H1 (cell line): Measurements from ENCODE around the gene TDRD5. TPM values are rescaled to one million over a fixed set of nuclear protein-coding genes. Genes with fewer than 3 reads are reported as not detected.

Experiments used
- CEBPB ChIP-seq: IDR thresholded peaks from 2 replicates; pipeline ENCODE4 v1.6.1; 2012; ENCODE audit warnings: low read depth, low read length
- CTCF ChIP-seq, 3 experiments: IDR thresholded peaks; 1 replicate in 2 of 3; 2 replicates in 1 of 3; pipeline versions ENCODE4 v1.5.1 to v1.6.1; 2011; ENCODE audit warnings: low read length in 3 of 3, mild to moderate bottlenecking in 3 of 3, inconsistent platforms in 2 of 3, low read depth in 1 of 3, moderate library complexity in 1 of 3; ENCODE audit not compliant: insufficient read depth in 1 of 3; ENCODE audit errors: control extremely low read depth in 1 of 3
- EGR1 ChIP-seq: IDR thresholded peaks from 2 replicates; pipeline ENCODE4 v1.6.1; 2011; ENCODE audit warnings: low read depth, low read length, borderline replicate concordance
- KDM4A ChIP-seq: IDR thresholded peaks from one replicate; pipeline ENCODE4 v1.7.1; 2012; ENCODE audit warnings: low read depth, mild to moderate bottlenecking, moderate library complexity, low read length, inconsistent platforms; ENCODE audit not compliant: severe bottlenecking
- USF2 ChIP-seq: IDR thresholded peaks from 2 replicates; pipeline ENCODE4 v1.6.1; 2011; ENCODE audit warnings: low read length, improper control_type of control experiment
- polyA plus RNA-seq, 7 experiments: library from polyadenylated mRNA; depleted of rRNA in 3 of 7; stranded (reverse) in 5 of 7; unstranded in 2 of 7; fragments of >200 nt in 5 of 7; fragments of 200-250 nt in 2 of 7; gene quantifications; 1 replicate in 5 of 7; 2 replicates in 1 of 7; 4 replicates in 1 of 7; pipeline versions ENCODE4 v1.2.1 to v1.2.3, GENCODE V29; 2011 to 2013; ENCODE audit warnings: missing spikeins in 2 of 7, mixed read lengths in 2 of 7
- total RNA-seq: library from RNA; stranded (reverse); fragmentation: NEBNext Ultra II Directional; extraction: Animal tissue kit (Norgen Biotek cat#: 25700); gene quantifications from 2 replicates; pipeline ENCODE4 v1.2.1, GENCODE V29; 2021
- TF ChIP-seq, protein P1 (sequence below): fragments of 300-600 bp; sonication (generic); IDR thresholded peaks from 2 replicates; pipeline ENCODE4 v1.7.1; 2012; ENCODE audit warnings: low read length, moderate library complexity, mild to moderate bottlenecking, inconsistent platforms; ENCODE audit not compliant: insufficient replicate concordance

The TDRD5 gene
- total and polyA plus RNA-seq, 2 of the 8 experiments (the other 6 are each of a cell fraction or from before 2014, with no cell fraction given): 0.53 to 1.4 TPM

DNA sequence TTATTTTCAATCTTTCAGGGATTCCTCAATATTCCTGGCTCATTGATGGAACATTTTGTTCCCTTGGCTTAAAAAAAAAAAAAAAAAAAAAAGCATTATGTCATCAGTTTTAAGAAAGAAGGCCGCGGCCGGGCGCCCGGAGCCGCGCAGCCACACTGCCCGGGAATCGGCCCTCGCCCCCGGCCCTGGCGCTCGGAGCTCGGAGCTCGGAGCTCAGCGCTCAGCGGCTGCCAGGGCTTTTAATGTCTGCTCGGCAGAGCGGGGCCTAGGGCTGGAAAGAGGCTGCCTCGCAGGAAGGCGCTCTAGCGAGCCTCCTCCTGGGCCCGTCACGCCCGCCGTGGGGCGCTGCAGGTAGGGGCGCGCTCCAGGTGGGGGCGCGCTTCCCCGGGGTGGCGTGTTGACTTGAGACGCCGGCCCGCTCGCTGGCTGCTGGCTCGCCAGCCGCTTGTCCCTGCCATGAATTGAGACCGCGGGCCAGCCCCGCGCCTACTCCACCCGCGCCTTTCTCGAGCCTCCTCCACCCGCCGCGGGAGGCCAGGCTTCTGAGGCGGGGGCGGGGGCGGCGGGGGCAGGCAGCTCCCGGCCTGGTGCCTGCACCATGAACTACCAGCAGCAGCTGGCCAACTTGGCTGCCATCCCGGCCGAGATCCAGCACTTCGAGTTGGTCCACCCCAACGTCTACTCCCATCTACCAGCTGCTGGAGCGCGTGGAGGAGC is 5.4 kb upstream of the TDRD5 start (continued):
- TF ChIP-seq, protein P1, sequence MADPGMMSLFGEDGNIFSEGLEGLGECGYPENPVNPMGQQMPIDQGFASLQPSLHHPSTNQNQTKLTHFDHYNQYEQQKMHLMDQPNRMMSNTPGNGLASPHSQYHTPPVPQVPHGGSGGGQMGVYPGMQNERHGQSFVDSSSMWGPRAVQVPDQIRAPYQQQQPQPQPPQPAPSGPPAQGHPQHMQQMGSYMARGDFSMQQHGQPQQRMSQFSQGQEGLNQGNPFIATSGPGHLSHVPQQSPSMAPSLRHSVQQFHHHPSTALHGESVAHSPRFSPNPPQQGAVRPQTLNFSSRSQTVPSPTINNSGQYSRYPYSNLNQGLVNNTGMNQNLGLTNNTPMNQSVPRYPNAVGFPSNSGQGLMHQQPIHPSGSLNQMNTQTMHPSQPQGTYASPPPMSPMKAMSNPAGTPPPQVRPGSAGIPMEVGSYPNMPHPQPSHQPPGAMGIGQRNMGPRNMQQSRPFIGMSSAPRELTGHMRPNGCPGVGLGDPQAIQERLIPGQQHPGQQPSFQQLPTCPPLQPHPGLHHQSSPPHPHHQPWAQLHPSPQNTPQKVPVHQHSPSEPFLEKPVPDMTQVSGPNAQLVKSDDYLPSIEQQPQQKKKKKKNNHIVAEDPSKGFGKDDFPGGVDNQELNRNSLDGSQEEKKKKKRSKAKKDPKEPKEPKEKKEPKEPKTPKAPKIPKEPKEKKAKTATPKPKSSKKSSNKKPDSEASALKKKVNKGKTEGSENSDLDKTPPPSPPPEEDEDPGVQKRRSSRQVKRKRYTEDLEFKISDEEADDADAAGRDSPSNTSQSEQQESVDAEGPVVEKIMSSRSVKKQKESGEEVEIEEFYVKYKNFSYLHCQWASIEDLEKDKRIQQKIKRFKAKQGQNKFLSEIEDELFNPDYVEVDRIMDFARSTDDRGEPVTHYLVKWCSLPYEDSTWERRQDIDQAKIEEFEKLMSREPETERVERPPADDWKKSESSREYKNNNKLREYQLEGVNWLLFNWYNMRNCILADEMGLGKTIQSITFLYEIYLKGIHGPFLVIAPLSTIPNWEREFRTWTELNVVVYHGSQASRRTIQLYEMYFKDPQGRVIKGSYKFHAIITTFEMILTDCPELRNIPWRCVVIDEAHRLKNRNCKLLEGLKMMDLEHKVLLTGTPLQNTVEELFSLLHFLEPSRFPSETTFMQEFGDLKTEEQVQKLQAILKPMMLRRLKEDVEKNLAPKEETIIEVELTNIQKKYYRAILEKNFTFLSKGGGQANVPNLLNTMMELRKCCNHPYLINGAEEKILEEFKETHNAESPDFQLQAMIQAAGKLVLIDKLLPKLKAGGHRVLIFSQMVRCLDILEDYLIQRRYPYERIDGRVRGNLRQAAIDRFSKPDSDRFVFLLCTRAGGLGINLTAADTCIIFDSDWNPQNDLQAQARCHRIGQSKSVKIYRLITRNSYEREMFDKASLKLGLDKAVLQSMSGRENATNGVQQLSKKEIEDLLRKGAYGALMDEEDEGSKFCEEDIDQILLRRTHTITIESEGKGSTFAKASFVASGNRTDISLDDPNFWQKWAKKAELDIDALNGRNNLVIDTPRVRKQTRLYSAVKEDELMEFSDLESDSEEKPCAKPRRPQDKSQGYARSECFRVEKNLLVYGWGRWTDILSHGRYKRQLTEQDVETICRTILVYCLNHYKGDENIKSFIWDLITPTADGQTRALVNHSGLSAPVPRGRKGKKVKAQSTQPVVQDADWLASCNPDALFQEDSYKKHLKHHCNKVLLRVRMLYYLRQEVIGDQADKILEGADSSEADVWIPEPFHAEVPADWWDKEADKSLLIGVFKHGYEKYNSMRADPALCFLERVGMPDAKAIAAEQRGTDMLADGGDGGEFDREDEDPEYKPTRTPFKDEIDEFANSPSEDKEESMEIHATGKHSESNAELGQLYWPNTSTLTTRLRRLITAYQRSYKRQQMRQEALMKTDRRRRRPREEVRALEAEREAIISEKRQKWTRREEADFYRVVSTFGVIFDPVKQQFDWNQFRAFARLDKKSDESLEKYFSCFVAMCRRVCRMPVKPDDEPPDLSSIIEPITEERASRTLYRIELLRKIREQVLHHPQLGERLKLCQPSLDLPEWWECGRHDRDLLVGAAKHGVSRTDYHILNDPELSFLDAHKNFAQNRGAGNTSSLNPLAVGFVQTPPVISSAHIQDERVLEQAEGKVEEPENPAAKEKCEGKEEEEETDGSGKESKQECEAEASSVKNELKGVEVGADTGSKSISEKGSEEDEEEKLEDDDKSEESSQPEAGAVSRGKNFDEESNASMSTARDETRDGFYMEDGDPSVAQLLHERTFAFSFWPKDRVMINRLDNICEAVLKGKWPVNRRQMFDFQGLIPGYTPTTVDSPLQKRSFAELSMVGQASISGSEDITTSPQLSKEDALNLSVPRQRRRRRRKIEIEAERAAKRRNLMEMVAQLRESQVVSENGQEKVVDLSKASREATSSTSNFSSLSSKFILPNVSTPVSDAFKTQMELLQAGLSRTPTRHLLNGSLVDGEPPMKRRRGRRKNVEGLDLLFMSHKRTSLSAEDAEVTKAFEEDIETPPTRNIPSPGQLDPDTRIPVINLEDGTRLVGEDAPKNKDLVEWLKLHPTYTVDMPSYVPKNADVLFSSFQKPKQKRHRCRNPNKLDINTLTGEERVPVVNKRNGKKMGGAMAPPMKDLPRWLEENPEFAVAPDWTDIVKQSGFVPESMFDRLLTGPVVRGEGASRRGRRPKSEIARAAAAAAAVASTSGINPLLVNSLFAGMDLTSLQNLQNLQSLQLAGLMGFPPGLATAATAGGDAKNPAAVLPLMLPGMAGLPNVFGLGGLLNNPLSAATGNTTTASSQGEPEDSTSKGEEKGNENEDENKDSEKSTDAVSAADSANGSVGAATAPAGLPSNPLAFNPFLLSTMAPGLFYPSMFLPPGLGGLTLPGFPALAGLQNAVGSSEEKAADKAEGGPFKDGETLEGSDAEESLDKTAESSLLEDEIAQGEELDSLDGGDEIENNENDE: no peak
- no peak for TF ChIP-seq EGR1
- TF ChIP-seq CEBPB: no peak
- TF ChIP-seq USF2: no peak
- TF ChIP-seq KDM4A: peak; percentile 54
- TF ChIP-seq CTCF (IDR thresholded peaks at IDR 0.05; ENCODE audit: control extremely low read depth in 1 of 3, insufficient read depth in 1 of 3, low read depth in 1 of 3, low read length in 3 of 3): peak; percentile 61 to 77 (median 68)
